ENCODE data around the gene CLPTM1. TPM values are rescaled to one million over a fixed set of nuclear protein-coding genes. Genes with fewer than 3 reads are reported as not detected.

CLPTM1 gene
- total and polyA plus RNA-seq, 2 experiments from 2014 or later = 41.6 to 71.5 TPM

GRCh38 chr19:44948237-44948636 is 6.9 kb upstream of the CLPTM1 start:
- no peaks in the 10 kb centered on the region; the same call in 2 of the 3 replicates for H3K36me3 Mint-ChIP-seq (ENCODE audit: low read depth)
- H3K27me3 ChIP-seq (ENCODE audit: insufficient read depth) = no peaks in the 10 kb centered on the region
- TF ChIP-seq POLR2AphosphoS5 (IDR thresholded peaks at IDR 0.05; ENCODE audit: low read depth) (no peak), EZH2phosphoT487 (IDR thresholded peaks at IDR 0.05; ENCODE audit: unreplicated experiment) (no peak), ZNF114 (CRISPR knock-in tag; IDR thresholded peaks at IDR 0.05) (no peak), NANOG (IDR thresholded peaks at IDR 0.05; ENCODE audit: borderline replicate concordance) (no peak), REST (IDR thresholded peaks at IDR 0.05; ENCODE audit: unreplicated experiment) (no peak), JUNB (IDR thresholded peaks at IDR 0.05; ENCODE audit: unreplicated experiment) (no peak), EZH2 (IDR thresholded peaks at IDR 0.05; ENCODE audit: low read depth, unreplicated experiment) (no peak), STAT1 (IDR thresholded peaks at IDR 0.05; ENCODE audit: unreplicated experiment) (no peak), CTCF (conservative IDR thresholded peaks at IDR 0.05; ENCODE audit: low read depth in 2 of 2) (no peak), CREB1 (CRISPR knock-in tag; IDR thresholded peaks at IDR 0.05; ENCODE audit: low read depth) (no peak), ETS1 (IDR thresholded peaks at IDR 0.05) (no peak), ZNF462 (CRISPR knock-in tag; IDR thresholded peaks at IDR 0.05) (no peak), ZNF331 (CRISPR knock-in tag; IDR thresholded peaks at IDR 0.05; ENCODE audit: low read depth) (no peak)

More at GRCh38 chr19:44948237-44948636, 6.9 kb upstream of the CLPTM1 start:
- Histone ChIP-seq H3K79me2 (replicated peaks; ENCODE audit: insufficient read depth) (no peaks in the 10 kb centered on the region), H3K4me3 (no peak overlapping the region), H3K4me1 (ENCODE audit: insufficient read depth) (no peaks in the 10 kb centered on the region), H3F3A (replicated peaks; ENCODE audit: low read depth) (peaks cover 5% of the 10 kb centered on the region; the same call in 1 of the 2 replicates), H3K4me2 (no peak overlapping the region), H2AFZ (no peak overlapping the region), H3K27ac (ENCODE audit: low read depth) (no peak overlapping the region), H3K36me3 (ENCODE audit: insufficient read depth) (no peaks in the 10 kb centered on the region), H4K20me1 (replicated peaks; ENCODE audit: insufficient read depth) (no peaks in the 10 kb centered on the region), H3K9me2 (ENCODE audit: insufficient read depth) (no peaks in the 10 kb centered on the region)
- DNase-seq (ENCODE audit: low spot score) (no peak), ATAC-seq (no peak)
- Mint-ChIP-seq H3K4me3 (no peak overlapping the region), H3K27me3 (ENCODE audit: insufficient read depth, low read depth, poor library complexity) (peaks cover 9% of the 10 kb centered on the region), H3K9me3 (no peaks in the 10 kb centered on the region; the same call in 2 of the 3 replicates), H3K27ac (no peak overlapping the region), H3K4me1 (0 out of 3 replicates have a peak, but pooled peaks cover 2% of the 10 kb centered on the region)

All from GM23338 (cell line).